HG03103 (cell line): Measurements from ENCODE around the gene XKR8.
"Not testable (repeated sequence)": the region's sequence is repeated elsewhere in the genome, so short reads cannot be mapped to it uniquely, and the experiment has no call there.

Experiments used
- ATAC-seq: cut with Tn5 transposase; IDR thresholded peaks from one replicate; pipeline ENCODE4 v1.9.1; 2021; ENCODE audit warnings: low read depth; ENCODE audit not compliant: unreplicated experiment

Gene XKR8

DNA sequence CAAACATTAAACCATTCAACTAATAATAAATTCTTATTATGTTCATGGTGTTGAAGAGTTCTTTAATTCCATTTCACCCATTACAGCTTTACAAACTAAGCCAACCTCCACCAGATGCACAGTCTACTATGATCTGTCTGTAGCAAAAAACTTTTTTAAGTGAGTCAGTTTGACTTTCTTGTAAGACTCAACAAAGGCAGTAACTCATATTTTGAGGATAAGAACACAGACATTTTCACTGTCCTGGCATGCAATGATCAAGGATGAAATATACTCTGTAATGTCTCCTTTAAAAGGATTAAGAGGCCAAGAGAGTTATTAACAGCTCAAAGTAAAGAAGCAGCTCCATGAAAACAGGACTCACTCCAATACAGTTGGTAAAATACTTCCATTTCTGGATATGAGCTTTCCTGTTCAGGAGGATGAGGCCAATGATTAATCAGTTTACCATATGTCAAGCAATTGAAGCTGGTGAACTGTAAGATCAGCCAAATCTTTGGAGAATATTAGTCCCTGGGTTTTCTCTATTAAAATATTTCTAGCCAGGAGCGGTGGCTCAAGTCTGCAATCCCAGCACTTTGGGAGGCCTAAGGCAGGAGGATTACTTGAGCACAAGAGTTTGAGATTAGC, 20.6 kb downstream of the XKR8 start:
- ATAC-seq = no peak

DNA sequence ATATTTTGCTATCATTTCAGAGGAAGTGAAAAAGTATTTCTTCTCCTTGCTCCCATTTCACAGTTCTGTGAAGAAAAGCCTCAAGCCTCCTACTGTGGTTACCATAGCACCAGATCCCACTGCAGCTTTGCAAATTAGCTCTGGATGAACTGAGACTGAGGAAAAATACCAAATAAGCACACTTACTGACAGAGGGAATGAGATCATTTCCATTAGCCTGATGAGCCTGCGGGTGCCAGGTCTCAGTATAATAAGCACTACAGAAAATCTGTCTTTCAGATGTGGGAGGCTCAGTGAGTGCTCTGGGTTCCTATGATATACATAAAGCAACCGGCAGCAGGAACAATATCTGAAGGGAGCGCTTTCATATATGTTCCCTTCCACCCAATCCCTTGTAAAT, 21.4 kb downstream of the XKR8 start:
- no peak for ATAC-seq

- no peak for ATAC-seq
These were observed 31.3 kb downstream of the XKR8 start for GRCh38 chr1:27990920-27991537.

- ATAC-seq = no peak
These were observed 32.5 kb downstream of the XKR8 start for GRCh38 chr1:27992276-27992675.

- no peak for ATAC-seq
These were observed 33.5 kb downstream of the XKR8 start for GRCh38 chr1:27993241-27993640.

GRCh38 chr1:27994060-27994459, 34.3 kb downstream of the XKR8 start:
- ATAC-seq = no peak

- ATAC-seq = not testable (repeated sequence)
These were observed 34.8 kb downstream of the XKR8 start for GRCh38 chr1:27994526-27994925.

DNA sequence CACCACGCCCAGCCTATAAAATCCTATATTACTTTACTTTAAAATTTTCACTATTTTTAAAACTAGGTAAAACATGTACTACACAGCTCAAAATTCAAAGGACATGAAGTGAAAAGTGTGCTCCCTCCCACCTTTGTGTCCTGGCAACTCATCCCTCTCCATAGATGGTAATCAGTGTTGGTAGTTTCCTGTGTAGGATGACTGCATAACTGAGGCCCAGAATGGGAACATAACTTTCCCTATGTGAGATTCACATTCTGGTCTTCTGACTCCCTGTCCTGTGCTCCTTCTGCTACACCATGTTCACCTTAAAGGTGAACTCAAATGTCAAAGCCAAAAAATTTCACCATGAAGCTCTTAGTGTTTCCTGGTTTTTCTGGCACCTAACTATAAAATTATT, 39.3 kb downstream of the XKR8 start:
- no peak for ATAC-seq

DNA sequence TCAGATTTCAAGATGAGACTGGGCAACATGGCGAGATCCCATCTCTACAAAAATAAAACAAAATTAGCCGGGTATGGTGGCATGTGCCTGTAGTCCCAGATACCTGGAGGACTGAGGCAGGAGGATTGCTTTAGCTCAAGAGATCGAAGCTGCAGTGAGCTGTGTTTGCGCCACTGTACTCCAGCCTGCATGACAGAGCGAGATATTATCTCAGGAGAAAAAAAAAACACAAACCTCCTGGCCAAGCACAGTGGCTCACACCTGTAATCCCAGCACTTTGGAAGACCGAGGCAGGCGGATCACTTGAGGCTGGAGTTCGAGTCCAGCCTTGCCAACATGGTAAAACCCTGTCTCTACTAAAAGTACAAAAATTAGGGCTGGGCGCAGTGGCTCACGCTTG, 42.8 kb downstream of the XKR8 start:
- ATAC-seq = no peak

DNA sequence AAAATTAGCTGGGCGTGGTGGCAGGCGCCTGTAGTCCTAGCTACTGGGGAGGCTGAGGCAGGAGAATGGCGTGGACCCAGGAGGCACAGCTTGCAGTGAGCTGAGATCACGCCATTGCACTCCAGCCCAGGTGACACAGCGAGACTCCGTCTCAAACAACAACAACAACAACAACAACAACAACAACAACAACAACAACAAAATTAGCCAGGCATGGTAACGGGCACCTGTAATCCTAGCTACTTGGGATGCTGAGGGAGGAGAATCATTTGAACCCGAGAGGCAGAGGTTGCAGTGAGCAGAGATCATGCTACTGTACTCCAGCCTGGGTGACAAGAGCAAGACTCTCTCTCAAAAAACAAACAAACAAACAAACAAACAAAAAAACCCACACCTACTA, 43.3 kb downstream of the XKR8 start:
- not testable (repeated sequence) for ATAC-seq

DNA sequence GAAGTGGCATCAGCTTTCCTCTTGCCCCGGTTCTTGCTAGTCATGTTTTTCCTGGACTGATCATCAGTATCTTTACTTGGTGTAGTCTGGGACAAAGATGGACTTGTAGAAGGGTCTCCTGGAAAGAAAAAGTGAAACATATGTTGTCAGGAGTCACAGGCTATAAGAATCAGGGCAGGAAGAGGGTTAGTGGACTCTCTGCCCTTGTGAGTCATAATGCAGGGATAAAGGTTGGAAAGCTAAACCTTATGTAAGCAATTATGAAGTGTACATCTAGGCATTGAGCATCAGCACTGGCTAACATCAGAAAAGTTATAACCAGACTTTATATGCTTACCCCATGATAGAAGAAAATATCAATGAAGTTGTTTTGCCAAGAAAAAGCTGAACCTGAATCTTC, 51.2 kb downstream of the XKR8 start:
- ATAC-seq = no peak
